UCSD-AML1 (cell line): ENCODE data around the gene SPARCL1.
A peak's percentile ranks its signal among the peaks of the same experiment; 100 is the strongest.
"Not testable (repeated sequence)": the region's sequence is repeated elsewhere in the genome, so short reads cannot be mapped to it uniquely, and the experiment has no call there.

Experiments
- DNase-seq: peaks from one replicate; lab custom pipeline; 2025; ENCODE audit not compliant: unreplicated experiment; lab: John Stamatoyannopoulos, UW

Gene SPARCL1

GRCh38 chr4:87502580-87503238, 26.5 kb downstream of the SPARCL1 start:
- DNase-seq, result no peak

- no peak for DNase-seq
Measured at GRCh38 chr4:87500092-87500462, 29.1 kb downstream of the SPARCL1 start.

- no peak for DNase-seq
Measured at GRCh38 chr4:87499403-87500091, 29.6 kb downstream of the SPARCL1 start.

GRCh38 chr4:87498446-87498900, 30.7 kb downstream of the SPARCL1 start:
- DNase-seq, result no peak

- DNase-seq, result no peak
Measured at GRCh38 chr4:87497578-87497977, 31.6 kb downstream of the SPARCL1 start.

GRCh38 chr4:87497159-87497558, 32.0 kb downstream of the SPARCL1 start:
- DNase-seq, result peak; percentile 11

- no peak for DNase-seq
Measured at GRCh38 chr4:87493115-87493514, 36.1 kb downstream of the SPARCL1 start.

GRCh38 chr4:87491851-87492250, 37.3 kb downstream of the SPARCL1 start:
- not testable (repeated sequence) for DNase-seq

- no peak for DNase-seq
Measured at GRCh38 chr4:87491436-87491835, 37.7 kb downstream of the SPARCL1 start.

GRCh38 chr4:87490664-87491369, 38.4 kb downstream of the SPARCL1 start:
- no peak for DNase-seq

GRCh38 chr4:87489678-87490077, 39.5 kb downstream of the SPARCL1 start:
- no peak for DNase-seq

- not testable (repeated sequence) for DNase-seq
Measured at GRCh38 chr4:87488666-87489065, 40.5 kb downstream of the SPARCL1 start.

- not testable (repeated sequence) for DNase-seq
Measured at GRCh38 chr4:87483247-87483646, 45.9 kb downstream of the SPARCL1 start.

GRCh38 chr4:87481377-87481776, 47.8 kb downstream of the SPARCL1 start:
- no peak for DNase-seq

- DNase-seq, result no peak
Measured at GRCh38 chr4:87478732-87479250, 50.4 kb downstream of the SPARCL1 start.

- no peak for DNase-seq
Measured at GRCh38 chr4:87476934-87477333, 52.2 kb downstream of the SPARCL1 start.

- no peak for DNase-seq
Measured at GRCh38 chr4:87469390-87469789, 59.8 kb downstream of the SPARCL1 start.

GRCh38 chr4:87465739-87466366, 63.3 kb downstream of the SPARCL1 start:
- DNase-seq, result no peak

- no peak for DNase-seq
Measured at GRCh38 chr4:87462102-87462501, 67.1 kb downstream of the SPARCL1 start.

- no peak for DNase-seq
Measured at GRCh38 chr4:87461281-87461700, 67.9 kb downstream of the SPARCL1 start.

GRCh38 chr4:87458913-87459312, 70.3 kb downstream of the SPARCL1 start:
- no peak for DNase-seq
